HG03097 (cell line): ENCODE measurements around the gene CPNE4.

Experiments
- ATAC-seq: cut with Tn5 transposase; IDR thresholded peaks from one replicate; pipeline ENCODE4 v1.9.1; 2021; ENCODE audit not compliant: unreplicated experiment, low FRiP score

CPNE4 gene

DNA sequence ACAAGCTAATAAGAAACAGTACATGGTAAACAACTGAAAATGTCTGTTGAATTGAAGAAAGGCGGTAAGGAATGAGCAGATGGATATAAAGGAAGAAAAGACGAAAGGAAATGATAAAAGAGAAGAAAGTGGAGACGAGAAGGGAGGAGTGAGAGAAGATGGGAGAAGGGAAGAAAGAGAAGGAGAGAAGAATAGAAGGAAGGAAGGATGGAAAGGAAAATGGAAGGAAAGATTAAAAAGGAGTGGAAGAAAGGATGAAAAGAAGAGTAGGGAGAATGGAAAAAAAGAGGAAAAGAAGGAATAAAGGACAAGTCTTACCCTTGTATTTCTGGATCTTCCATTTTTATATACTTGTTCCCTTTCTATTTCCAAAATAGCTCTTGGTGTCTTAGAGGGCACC is 17.7 kb downstream of the CPNE4 start:
- no peak for ATAC-seq

DNA sequence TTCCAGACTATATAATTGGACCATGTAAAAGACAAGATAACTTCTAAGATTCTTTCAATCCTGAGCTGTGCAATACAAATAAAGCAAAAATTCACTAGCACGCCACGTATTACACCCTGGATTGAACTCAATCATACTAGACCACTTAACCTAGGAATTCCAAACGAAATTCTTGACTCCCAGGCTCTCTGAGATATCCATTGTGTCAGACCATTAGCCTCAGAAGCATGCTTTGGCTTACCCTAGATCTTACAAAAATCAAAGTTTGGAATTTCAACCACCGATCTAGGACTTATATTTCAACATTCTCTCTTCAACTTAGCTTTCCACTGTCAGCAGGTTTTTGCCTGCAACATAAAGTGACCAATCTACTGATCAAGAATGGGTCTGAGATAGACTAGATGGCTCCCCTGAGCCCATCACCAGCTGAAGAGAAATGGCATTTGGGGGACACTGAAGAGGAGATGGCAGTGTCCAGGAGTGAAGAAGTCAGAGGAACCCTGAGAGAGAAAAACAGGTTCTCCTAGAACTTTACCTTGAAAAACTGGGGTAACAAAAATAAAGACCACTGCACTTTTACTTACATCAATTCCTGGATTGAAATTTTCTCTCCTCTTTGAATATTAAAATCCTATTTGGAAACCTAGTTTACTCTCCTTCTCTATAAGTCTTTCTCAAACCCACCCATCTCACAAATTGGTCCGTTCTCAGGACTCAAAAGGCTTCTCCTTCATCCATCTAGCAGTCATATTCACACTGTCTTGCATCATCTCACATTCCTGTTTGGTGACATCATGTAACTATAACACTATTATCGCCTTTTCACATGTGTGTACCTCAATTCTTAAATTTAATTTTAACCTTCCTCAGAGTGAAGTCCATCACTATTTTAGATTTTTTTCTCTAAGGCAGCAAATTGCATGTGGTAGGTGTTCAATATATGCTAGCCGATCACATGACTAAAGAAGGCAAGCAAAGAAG is 18.5 kb downstream of the CPNE4 start:
- no peak for ATAC-seq

DNA sequence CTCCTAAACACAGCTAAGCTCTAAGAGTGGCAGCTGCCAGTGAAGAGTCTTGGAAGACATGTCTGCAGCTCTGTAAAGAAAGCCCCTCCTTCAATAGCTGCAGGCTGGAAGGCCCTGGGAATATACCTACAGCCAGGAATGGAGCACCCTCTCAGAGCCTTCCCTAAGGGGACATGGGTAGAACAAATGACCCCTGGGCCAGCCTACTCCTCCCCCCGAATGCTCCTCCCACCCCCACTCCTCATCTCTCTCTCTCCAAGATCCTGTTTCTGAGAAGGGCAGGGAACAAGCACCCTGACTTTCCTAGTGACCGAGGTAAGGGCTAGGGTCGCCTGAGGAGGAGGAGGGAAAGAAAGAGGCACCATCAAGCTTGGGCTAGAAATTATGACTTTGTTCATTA is 20.7 kb downstream of the CPNE4 start:
- no peak for ATAC-seq

DNA sequence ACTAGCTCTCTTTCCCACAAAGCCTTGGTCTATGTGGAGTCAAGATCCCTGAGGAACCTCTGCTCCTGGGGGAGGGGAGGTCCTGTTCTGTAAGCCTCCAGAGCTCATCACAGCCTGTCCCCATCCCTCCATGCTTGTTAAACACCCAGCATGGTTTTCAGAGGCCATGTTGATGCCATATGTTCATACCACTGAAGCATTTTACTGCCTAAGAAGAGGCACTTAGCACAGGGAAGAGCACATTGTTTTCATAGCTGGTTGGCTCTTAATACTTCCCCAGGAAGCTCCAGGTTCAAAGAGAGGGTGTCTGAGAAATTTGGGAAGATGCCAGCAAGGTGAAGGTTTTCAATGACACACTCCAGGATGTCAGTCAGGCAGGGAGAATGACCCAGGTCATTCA is 25.6 kb downstream of the CPNE4 start:
- ATAC-seq = no peak

DNA sequence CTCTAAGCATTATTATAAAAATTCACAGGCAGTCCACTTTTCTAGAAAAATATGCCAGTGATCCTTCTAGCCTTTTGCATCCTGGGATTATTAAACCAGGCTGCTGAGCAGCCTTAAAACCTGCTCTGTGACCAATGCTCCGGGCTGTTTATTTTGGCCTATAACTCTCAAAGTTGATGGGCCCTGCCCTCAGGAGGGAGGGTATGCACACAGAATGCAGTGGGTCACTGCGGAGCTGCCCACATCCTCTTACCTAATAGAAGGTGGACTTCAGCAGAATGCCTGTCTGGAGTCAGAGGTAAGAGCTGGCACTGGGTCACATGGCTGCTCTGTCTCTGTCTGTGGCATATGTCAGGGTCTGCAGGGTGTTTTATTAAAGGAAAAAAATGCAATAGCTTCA is 26.0 kb downstream of the CPNE4 start:
- no peak for ATAC-seq

DNA sequence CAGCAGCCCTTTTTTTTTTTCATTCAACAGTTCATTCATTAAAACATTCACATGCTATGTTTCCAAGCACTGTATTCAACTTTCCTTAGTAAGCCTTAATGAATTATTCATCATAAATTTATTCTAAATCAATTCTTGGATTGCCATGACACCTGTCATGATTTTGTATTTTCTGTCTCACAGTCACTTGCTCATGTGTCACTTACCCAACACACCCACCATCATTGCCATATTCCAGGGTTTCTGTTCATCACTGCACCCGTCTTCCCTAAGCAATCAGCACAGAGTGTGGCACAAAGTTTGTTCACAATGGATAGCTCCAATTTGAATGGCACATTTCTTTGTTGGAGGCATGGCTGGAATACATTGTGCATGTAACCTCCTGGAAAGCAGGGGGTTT is 27.2 kb downstream of the CPNE4 start:
- ATAC-seq = no peak

DNA sequence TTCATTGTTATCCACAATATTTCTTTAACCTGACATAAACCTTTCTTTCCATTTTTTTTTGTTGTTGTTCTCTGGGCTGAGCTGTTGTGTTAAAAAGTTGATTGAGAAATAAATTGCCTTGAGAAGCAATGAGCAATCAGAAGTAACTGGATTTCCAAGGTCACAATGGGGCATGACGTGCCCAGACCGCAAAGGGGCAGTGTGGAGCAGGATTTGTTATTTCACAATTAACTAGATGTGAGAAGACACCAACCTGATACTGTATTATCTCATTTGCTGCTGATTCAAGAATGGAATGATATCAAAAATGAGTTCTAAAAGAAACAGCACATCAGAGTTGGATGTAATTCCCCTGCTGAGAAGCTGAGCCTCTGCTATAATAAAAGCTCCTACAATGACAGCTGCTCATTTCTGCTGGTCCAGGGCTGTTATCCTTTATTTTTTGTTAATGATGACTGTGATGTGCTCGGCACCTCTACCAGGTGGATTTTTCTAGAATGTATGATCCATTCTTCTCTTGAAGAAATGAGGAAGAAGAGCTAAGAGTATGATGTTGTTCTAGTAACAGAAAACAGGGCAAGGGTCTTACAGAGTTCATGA is 28.1 kb downstream of the CPNE4 start:
- no peak for ATAC-seq

DNA sequence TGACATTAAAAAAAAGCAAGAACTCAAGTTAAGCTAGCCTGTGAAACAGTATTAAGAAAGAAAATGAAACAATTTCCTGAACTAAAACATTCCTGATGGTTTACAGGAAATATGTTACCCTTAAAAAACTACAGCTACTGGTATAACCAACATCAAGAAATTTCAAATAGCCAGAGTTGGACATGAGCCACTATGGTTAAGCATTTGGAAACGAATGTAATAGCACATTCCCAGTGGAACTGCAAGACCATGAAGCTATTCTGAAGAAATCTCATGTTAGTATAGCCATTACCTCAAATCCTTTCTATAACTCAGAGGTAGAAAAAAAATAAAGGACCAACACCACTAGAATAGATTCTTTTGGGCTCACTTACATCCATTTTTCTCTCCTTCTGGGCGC is 30.2 kb downstream of the CPNE4 start:
- ATAC-seq = no peak

DNA sequence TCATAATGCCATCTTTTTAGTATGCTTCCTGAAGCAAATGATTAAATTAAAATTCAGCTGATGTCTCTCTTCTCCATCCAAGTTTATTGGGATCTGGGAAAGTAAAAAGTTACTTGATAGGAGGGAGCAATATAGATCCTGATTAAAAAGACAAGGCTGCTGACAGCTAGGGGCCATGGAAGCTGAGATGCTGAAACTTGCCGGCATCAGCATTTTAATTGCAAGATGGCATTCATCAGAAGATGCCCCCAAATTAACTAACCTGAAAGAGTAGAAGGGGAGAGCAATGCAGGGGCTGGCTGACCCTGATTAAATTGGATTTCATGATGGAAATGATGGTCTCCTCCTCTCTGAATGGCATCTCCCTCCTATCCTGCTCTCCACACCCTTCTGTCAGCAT is 31.1 kb downstream of the CPNE4 start:
- no peak for ATAC-seq

DNA sequence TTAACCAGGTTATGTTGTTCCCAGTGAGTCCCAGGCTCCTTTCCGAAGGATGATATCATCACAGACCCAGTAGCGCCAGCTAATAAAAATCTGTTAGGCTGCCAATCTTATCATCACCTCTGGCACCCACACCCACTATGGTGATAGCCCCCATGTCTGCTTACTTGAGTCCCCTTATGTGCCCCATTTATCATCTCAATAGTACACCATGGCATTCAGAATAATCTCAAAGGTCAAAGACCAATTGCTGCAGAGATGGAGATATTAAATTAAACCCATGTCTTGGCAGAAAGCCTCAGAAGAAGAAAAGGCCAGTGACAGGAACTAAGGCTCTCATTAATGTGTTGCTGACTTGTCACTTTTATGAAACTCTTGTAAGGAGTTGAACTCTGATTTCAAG is 32.8 kb downstream of the CPNE4 start:
- ATAC-seq = no peak

DNA sequence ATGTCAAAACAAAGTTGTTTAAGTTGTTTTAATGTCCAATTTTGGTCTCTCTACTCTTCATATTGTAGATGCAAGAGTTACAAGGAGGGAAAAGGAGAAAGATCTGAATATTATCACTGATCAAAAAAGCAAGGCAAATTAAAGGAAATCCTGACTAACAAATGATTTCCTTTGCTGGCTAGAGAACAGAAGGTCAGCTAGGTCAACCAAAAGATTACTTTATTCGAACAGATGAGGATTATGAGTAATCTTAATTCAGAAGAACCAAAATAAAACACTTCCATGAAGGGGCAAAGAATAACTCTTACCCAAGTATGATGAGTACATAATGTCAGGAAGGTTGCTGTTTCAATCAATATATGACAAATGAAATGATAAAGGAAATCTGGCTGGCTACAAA is 33.8 kb downstream of the CPNE4 start:
- no peak for ATAC-seq

DNA sequence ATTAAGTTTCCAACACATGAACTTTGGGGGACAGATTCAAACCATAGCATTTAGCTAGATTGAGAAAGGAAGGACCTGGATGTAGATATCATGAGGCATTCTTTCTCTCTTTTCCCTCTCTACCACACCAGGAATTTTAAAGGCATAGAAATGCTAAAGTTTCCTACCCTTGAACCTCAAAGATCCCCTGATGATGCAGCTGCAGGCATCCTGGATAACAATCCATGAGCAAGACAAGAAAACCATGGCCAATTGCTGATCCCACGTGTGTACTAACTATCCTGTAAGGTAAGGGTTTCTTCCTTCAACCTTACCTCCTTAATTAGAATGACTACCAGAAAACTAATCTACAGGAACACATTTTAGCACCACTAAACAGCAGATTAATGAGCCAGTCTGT is 36.8 kb downstream of the CPNE4 start:
- no peak for ATAC-seq

DNA sequence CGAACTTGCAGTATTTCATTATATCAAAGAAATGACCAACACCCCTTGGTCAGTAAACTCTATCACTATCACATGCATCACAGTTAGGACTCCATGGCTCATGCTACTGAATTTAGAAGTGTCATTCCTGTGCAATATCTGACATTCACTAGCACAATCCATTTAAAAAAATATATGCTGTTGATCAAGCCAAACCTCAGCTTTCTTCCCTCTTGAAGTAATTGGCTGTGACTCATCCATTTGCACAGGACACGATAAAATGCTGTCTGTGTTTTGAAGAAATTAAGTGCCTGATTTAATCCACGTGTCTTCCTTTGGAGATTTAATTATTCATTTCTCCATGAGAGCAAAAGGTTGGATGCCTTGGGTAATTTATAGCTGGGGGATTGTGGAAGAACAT is 38.9 kb downstream of the CPNE4 start:
- ATAC-seq = no peak

DNA sequence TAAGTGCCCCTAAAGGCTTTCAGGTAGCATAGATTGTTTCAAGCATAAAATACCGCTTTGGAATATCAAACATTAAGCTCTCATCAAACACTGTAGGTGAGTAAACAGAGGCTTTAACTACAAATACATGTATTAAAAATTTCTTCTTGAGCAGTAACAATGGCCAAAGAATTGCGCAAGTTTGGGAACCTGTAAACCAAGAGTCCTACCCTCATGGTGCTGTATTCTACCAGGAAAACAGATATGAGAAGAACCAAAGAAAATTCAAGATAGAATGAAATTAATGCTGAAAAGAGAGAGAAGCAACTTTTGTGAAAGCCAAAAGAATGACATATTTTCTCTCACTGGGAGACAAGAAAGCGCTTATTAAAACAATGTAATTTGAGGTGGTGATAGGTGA is 45.5 kb downstream of the CPNE4 start:
- ATAC-seq = no peak

DNA sequence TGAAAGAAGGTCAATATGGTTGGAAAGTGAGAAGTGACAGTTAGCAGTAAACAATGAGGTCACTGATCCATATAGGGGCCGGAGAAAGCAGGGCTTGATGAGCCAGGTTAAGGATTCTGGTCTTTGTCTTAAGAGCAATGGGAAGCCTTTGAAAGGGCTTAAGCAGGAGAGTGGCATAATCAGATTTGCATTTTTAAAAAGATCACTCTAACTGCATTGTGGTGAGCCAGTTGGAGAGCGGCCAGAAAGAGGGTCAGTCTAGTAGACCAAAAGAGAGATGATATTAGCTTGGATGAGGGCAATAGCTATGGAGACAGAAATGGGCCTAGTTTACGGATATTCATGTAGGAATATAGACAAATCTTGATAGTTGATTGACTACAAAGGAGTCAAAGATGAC is 46.6 kb downstream of the CPNE4 start:
- ATAC-seq = no peak

DNA sequence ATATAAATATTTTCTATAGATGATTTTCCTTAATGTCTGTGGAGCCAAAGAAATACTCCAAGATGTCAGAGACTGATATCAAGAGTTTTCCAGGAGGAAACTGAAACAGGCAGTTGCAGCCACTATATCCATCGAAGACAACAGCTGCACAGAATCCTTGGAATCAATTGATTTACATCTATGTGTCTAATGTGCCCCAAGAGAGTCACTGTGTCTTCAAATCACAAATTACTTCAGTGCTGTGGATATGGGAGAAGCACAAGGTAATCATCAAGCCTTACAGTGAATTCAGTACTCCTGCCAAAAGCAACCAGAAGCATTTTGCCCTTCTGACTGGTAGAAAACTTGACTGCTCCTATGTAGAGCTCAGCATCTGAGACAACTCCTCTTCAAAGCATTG is 51.1 kb downstream of the CPNE4 start:
- ATAC-seq = no peak

DNA sequence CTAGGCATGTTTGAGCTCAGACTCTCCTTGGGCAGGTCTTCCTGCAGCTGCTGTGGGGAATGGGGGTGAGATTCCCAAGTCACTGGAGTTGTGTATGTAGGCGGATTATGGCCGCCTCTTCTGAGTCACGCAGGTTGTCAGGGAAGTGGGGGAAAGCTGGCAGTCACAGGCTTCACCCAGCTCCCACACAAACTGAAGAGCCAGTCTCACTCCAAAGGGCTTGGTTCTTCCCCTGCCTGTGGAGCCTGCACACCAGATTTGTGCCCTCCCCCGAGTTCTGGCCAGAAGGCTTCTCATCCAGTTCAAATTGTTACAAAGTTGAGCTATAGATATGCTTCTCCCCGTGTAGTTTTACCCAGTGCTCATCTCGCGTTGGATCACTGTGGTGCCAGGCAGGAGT is 53.5 kb downstream of the CPNE4 start:
- ATAC-seq = no peak

DNA sequence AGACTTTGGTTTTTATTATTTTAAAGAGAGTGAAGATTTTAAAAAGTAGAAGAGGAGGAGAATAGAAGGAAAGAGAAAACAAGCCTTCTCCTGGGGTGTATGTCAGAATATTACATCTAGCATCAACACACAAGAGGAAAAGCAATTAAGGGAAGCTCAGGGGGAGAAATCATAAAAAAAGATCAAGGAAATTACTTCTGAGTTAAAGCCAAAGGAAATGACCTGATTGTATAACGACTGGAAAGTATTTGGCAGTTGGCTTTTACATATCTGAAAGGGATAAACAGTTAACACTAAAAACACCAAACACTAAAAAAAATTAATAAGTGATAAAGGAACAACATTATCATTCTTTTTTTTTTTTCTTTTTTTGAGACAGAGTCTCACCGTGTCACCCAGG is 58.4 kb downstream of the CPNE4 start:
- no peak for ATAC-seq

DNA sequence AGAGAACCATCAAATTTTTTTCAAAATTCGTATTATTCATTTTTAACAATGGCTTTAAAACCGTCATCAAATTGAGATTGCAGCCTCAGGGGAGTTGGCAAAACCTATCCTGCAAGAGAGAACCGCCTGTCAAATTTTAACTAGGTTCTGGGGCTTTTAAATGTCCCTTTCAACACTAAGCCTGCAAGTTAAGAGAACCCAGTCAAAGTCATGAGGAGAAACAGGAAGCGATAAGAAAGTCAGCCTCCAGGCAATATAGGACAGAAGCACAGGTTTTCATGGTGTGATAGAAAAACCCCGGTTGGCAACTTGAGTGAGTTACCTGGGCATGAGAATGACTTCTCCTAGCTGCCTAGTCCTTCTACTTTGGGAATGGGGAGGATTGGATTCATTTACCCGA is 59.8 kb downstream of the CPNE4 start:
- no peak for ATAC-seq

DNA sequence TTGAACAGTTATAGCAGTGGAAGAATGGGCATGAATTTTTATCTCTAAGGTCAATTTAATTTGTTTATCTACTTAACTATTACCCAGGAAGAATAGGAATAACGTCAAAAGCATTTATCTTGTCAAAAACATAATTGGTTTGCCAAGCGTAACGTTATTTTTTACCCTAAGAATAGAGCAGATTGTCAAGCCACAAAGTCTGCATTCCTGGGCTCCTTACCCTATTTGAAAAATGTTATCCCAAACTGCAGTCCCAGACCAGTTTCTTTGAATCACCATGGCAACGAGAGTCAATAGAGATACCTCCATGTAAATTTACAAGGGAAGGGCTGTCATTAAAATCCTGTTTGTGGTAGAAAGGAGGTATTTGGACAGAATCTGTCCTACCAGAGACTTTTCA is 61.1 kb downstream of the CPNE4 start:
- no peak for ATAC-seq

DNA sequence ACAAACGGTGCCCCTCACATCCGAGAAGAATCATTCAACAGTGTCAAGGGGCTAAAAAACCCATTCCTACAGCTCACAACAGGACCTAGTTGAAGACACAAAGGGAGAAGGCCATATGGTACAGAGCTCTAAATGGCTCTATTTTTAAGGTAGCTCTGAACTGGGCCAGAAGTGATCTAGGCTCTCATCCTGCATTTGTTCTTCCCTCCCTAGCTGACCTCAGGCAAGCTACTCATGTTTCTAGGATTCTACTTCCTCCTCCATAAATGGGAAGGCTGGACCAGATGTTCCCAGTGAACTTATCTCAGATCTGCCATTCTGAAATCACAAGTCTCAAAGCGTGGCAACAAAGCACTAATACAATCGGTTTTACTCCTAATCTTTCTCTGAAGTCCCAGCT is 62.3 kb downstream of the CPNE4 start:
- ATAC-seq = no peak

DNA sequence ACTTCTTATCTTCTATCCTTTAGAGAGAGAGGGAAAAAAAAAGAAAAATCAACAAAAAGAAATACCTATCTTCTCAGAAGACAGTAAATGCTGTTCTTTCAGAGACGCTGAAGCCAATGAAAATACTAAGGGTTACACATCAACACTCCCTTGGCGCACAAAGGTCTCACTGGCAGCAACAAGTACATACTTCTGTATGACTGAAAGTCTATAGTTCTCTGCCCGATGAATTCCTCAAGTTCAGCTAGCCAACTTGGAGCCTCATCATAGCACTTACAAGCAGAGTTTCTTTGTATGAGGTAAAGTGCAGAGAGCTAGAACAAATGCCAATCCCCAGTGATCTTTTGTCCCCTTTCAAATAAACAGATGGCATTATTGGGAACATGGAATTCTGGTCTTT is 62.7 kb downstream of the CPNE4 start:
- no peak for ATAC-seq
